K562 treated with DMSO at 1 percent for 48 hours (cell line): ENCODE measurements around the gene SLC39A12. TPM values are rescaled to one million over a fixed set of nuclear protein-coding genes. Genes with fewer than 3 reads are reported as not detected.

ENCODE experiments used
- total RNA-seq: library from RNA; unstranded; fragments of 300-600 nt; gene quantifications from 2 replicates; pipeline ENCODE4 v1.2.3, GENCODE V29; 2022; ENCODE audit warnings: low replicate concordance; ENCODE audit errors: extremely low read depth

Gene SLC39A12
- total RNA-seq = not detected in 2 replicates

GRCh38 chr10:17951868-17952371 lies at the start of gene SLC39A12:
Gene SLC39A12, plus strand, starts transcription at chr10:17951918. Its CDS starts 1,359 bp downstream, at chr10:17953277.

Other genes with a start within 250 kb of the SLC39A12 start
- not detected in 2 replicates for gene TMEM236, start 199.7 kb upstream of the SLC39A12 start, total RNA-seq
- gene MRC1, start 142.6 kb upstream of the SLC39A12 start, total RNA-seq = not detected in 2 replicates
- not detected in 2 replicates for gene CACNB2, start 188.5 kb downstream of the SLC39A12 start, total RNA-seq